ENCODE results near the gene PATE3. TPM values are rescaled to one million over a fixed set of nuclear protein-coding genes. Genes with fewer than 3 reads are reported as not detected.

Gene PATE3
- total RNA-seq, 4 donors from 2014 or later, result not detected

GRCh38 chr11:125784678-125785077 is 3.2 kb upstream of the PATE3 start:
- no peak for DNase-seq (ENCODE audit: low spot score in 2 of 2)
- no peaks in the 10 kb centered on the region for H3K27me3 ChIP-seq
- no peaks in the 10 kb centered on the region for H3K4me1 ChIP-seq
- no peaks in the 10 kb centered on the region for H3K36me3 ChIP-seq
- WGBS, 2 donors, result 62 to 66% methylated on average over 2 of the region's 2 CpGs
- TF ChIP-seq CTCF (IDR thresholded peaks at IDR 0.05), result no peak
- no peak for TF ChIP-seq EP300 (IDR thresholded peaks at IDR 0.05)
- TF ChIP-seq POLR2A (IDR thresholded peaks at IDR 0.05), result no peak
- no peak overlapping the region for H3K4me3 ChIP-seq
- H3K9me3 ChIP-seq, result no peaks in the 10 kb centered on the region
- H3K27ac ChIP-seq, result no peak overlapping the region

GRCh38 chr11:125790825-125791224 is 2.9 kb downstream of the PATE3 start:
- 90 to 97% methylated on average over 4 of the region's 4 CpGs for WGBS, 2 donors
- no peaks in the 10 kb centered on the region for H3K27me3 ChIP-seq
- TF ChIP-seq CTCF (IDR thresholded peaks at IDR 0.05), result no peak
- no peak for TF ChIP-seq EP300 (IDR thresholded peaks at IDR 0.05)
- TF ChIP-seq POLR2A (IDR thresholded peaks at IDR 0.05), result no peak

GRCh38 chr11:125797641-125798040 is 9.7 kb downstream of the PATE3 start:
- H3K27me3 ChIP-seq, result no peaks in the 10 kb centered on the region
- 33 to 45% methylated on average over 4 of the region's 4 CpGs for WGBS, 2 donors
- TF ChIP-seq EP300 (IDR thresholded peaks at IDR 0.05), result no peak
- no peak for TF ChIP-seq POLR2A (IDR thresholded peaks at IDR 0.05)
- no peak for TF ChIP-seq CTCF (IDR thresholded peaks at IDR 0.05)
- DNase-seq (ENCODE audit: low spot score in 2 of 2), result no peak
- H3K4me3 ChIP-seq, result no peak overlapping the region
- no peak overlapping the region for H3K27ac ChIP-seq
- H3K36me3 ChIP-seq, result no peaks in the 10 kb centered on the region
- H3K9me3 ChIP-seq, result peaks cover 0 to 80% (median 16%) of the 10 kb centered on the region in 4 donors
- H3K4me1 ChIP-seq, result no peaks in the 10 kb centered on the region

More at GRCh38 chr11:125790825-125791224, 2.9 kb downstream of the PATE3 start:
- peaks cover 0 to 40% (median 6%) of the 10 kb centered on the region in 4 donors for H3K9me3 ChIP-seq
- no peak for DNase-seq (ENCODE audit: low spot score in 2 of 2)
- no peaks in the 10 kb centered on the region for H3K4me1 ChIP-seq
- H3K27ac ChIP-seq, result no peak overlapping the region
- H3K36me3 ChIP-seq, result no peaks in the 10 kb centered on the region
- H3K4me3 ChIP-seq, result no peak overlapping the region

- Histone ChIP-seq H3K4me3 (no peak overlapping the region), H3K27me3 (no peaks in the 10 kb centered on the region), H3K36me3 (no peaks in the 10 kb centered on the region), H3K4me1 (no peaks in the 10 kb centered on the region), H3K27ac (no peak overlapping the region), H3K9me3 (peaks cover 0 to 80% (median 14%) of the 10 kb centered on the region in 4 donors)
- TF ChIP-seq POLR2A (IDR thresholded peaks at IDR 0.05) (no peak), EP300 (IDR thresholded peaks at IDR 0.05) (no peak), CTCF (IDR thresholded peaks at IDR 0.05) (no peak)
- 79 to 85% methylated on average over 2 of the region's 2 CpGs for WGBS, 2 donors
- DNase-seq (ENCODE audit: low spot score in 2 of 2), result no peak
Measured at GRCh38 chr11:125799808-125800207, 11.9 kb downstream of the PATE3 start.

- WGBS, 2 donors, result 70 to 74% methylated on average over 1 of the region's 1 CpG
- Histone ChIP-seq H3K9me3 (peaks cover 0 to 71% (median 14%) of the 10 kb centered on the region in 4 donors), H3K4me1 (no peaks in the 10 kb centered on the region), H3K4me3 (no peak overlapping the region), H3K27me3 (no peaks in the 10 kb centered on the region), H3K36me3 (no peaks in the 10 kb centered on the region), H3K27ac (no peak overlapping the region)
- TF ChIP-seq EP300 (IDR thresholded peaks at IDR 0.05) (no peak), POLR2A (IDR thresholded peaks at IDR 0.05) (no peak), CTCF (IDR thresholded peaks at IDR 0.05) (no peak)
- DNase-seq (ENCODE audit: low spot score in 2 of 2), result no peak
Measured at GRCh38 chr11:125802387-125802786, 14.5 kb downstream of the PATE3 start.

All from tibial nerve (tissue), 4 donors.